Right renal pelvis (tissue), 4 donors: Measurements from ENCODE around the gene DNM1. TPM values are rescaled to one million over a fixed set of nuclear protein-coding genes. Genes with fewer than 3 reads are reported as not detected.
"Not testable (repeated sequence)": the region's sequence is repeated elsewhere in the genome, so short reads cannot be mapped to it uniquely, and the experiment has no call there.

ENCODE experiments used
- DNase-seq, 4 donors: peaks; one replicate each; pipeline ENCODE4 v3.0.0-alpha.2; 2013; ENCODE audit warnings: low read depth in 4 of 4, low spot score in 3 of 4, missing footprints in 1 of 4
- polyA plus RNA-seq, 4 donors: library from polyadenylated mRNA; unstranded; fragments of 120-200 nt; gene quantifications; one replicate each; pipeline ENCODE4 v1.2.1, GENCODE V29; 2013; ENCODE audit not compliant: insufficient read length in 4 of 4

Gene DNM1
- polyA plus RNA-seq, 4 donors: 79.9 to 107 (median 89.6) TPM

- no peak for DNase-seq
Observed at GRCh38 chr9:128175102-128175563, 28.0 kb upstream of the DNM1 start.

DNA sequence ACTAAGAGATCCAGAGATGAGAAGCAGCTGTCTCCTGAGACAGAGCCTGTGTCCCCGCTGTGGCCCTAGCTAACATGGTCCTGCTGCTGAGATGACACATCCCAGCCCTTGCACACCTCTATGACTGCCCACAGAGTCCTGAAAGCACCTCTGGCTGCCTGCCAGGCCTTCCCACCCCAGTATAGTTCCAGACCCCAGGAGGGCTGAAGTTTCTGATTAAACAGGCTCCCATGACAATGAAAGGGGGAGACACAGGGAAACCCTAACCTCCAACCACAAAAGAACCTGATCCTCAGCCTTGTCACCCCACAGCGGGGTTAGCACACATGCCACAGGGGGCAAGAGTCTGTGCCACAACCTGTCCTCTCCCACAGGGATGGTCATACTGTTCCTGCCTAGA lies 27.5 kb upstream of the DNM1 start:
- no peak for DNase-seq

DNA sequence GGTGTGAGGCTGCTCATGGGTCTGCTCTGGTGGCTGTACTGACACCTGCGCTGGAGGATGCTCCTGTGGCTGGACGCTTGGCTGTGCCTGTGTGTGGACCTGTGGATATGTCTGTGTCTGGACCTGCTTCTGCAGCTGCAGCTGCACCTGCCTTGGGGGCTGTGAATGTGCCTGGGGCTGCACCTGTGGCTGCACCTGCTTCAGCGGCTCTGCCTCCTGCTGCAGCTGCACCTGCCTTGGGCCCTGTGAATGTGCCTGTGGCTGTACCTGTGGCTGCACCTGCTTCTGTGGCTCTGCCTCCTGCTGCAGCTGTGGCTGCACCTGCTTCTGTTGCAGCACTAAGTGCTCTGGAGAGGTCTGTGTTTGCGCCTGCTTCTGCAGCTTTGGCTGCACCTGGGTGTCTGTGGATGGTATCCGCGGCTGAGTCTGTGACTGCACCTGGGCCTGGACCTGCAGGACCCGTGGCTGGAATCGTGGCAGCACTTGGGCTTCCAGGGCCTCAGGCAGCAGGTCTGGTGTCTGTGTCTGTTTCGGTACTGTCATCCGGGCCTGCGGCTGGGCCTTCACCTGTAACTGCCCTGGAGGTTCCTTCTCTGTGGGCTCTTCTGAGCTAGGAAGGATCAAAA lies 24.3 kb upstream of the DNM1 start:
- DNase-seq: no peak

DNA sequence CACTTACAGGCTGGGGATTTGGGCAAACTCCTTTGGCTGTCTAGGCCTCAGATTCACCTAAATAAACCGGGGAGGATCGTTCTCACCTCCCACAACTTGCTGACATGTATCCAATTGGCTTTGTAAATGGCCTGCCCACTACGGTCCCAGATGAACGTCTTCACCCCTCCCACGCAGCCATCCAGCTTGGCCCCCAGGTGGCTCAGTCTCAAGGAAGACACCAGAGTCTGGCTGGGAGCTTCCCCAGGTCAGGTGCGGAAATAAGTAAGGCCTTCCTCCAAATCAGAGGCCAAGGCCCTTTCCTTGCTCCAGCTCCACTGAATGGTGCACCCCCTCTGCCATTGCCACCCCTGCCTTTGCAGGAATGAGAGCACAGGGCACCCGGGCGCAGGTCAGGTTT lies 23.2 kb upstream of the DNM1 start:
- no peak for DNase-seq

DNA sequence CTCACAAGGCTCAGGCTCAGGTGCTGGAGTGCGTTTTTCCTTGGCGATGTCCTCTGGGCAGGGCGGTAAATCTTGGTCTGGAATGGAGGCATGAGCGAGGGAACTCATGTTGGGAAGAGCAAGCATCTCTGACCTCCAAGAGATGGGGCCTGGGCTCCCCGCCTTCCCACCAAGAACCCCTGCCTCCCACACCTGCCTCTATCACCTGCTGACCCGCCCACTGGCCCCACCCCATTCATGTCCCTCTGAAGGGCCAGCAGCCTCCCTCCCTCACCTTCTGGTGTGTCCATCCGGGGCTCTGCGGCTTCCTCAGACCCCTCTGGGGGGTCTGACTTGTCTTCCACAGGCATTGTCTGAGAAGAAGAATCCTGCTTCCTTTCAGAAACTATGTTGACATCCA lies 22.7 kb upstream of the DNM1 start:
- no peak for DNase-seq

- DNase-seq: not testable (repeated sequence)
Observed at GRCh38 chr9:128181480-128181879, 21.7 kb upstream of the DNM1 start.

GRCh38 chr9:128182893-128183588 lies 20.1 kb upstream of the DNM1 start:
- no peak for DNase-seq

DNA sequence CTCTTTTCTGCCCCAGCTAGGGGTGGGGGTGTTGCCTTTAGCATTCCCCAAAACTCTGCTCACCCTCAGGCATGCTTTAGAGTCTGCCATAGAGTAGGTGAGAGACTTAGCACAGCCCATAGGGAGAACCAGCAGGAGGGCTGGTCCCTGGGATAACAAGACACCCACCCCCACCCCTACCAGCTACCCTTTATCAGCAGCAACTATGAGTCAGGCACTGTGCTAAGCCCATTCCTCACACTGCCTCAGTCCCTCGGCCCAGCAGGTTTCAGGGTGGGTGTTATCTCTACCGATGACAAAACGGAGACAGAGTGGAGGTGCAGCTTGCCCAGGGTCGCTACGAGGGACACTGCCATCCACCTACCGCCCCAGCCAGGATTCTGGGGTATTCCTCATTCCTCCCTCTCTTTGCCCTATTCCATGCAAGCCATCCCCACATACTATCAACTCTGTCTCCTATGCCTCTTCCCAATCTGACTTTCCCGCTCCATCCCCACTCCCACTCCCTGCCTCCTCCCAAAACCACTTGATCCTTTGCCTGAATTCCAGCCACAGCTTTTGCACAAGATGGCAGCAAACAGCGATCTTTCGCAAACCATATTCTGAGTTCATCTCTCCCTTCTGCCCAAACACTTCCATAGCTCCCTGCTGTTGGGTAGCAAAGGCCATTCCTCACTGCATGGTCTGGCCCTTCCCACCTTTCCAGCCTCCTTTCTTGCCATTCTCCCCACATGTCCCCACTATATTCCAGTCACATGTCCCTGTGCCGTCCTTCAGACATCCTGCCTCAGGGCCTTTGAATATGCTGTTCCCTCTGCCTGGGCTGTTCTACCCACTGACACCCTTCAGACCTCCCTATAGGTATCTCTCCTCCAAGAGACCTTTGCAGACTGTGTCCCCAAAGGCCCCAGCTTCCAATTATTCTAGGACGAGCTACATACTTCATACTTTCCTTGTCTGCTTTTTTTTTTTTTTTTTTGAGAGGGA lies 16.9 kb upstream of the DNM1 start:
- no peak for DNase-seq

DNA sequence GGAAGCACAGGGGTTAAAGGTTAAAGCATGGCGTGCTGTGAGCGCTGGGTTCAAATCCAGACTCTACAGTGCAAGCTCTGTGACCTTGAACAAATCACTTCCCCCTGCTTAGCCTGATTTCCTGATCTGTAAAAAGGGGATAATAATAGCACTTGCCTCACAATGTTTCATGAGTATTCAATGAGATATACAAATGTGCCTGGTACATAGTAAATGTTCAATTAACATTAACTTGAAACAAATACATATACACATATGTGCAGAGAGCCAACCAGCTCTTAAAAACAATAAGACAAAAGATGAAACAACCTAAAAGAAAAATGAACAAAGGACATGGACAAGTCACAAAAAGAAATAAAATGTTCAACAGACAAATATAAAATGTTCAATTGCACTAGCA lies 15.8 kb upstream of the DNM1 start:
- DNase-seq: no peak

GRCh38 chr9:128188209-128188608 lies 15.0 kb upstream of the DNM1 start:
- no peak for DNase-seq

DNA sequence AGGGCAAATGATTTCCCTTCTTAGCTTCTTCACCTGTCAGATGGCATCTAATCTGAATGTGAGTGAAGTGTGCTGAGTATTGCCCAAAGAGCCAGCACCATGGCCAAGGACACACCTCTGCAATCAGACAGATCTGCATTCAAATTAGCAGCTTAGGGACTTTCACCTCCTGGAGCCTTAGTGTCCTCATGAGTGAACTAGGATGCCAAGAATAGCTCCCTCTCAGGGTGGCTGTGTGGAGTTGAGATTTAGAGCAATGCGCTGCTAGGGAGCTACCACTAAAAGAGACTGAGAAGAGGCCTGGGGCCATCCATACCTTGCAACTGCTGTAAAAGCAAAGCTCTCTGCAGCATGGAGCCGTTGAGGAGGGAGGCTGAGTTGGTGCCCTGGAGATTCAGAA lies 13.2 kb upstream of the DNM1 start:
- no peak for DNase-seq

DNA sequence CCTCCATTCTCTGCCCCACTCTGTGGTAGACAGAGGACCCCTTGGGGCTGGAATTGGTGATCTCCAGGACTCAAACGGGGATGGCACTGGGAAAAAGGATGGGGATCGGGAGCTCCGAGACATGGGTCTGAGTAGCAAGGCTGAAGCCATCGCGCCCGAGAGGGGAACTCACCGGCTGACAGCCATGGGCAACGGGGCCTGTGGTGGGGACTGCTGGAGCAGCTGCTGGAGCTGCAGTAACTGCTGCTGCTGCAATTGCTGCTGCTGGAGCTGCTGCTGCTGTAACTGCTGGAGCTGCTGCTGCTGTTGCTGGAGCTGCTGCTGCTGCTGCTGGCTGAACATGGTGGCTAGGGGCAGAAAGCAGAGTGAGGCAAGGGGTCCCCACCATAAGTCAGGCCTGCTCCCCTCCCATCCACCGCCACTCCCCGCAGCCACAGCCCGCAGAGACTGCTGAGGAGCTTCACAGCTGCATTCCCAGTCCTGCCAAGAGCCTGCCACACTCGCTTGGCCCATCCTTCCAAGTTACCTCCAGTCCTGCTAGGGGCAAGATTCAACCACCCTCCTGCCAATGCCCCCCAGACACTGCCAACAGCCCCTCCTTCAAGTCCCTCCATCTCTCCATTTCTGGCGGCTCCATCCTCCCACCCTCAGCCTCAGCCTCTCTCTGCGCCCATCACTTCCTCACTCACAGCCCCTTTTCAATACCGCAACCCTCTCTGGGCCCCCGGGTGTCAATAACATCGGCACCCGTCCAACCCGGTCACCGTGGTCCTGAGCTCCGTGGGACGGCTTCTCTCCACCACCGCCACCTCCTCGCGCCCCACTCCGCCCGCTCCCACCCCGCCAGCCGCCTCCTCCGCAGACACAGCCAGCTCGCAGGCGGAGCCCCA lies 12.4 kb upstream of the DNM1 start:
- no peak for DNase-seq

- DNase-seq: peak in 3 of 4 donors; percentile 54 to 68 (median 61)
Observed at GRCh38 chr9:128191406-128192046, 11.7 kb upstream of the DNM1 start, which contains the start of gene CIZ1. Gene CIZ1, minus strand, starts transcription at chr9:128191572. Its CDS starts 715 bp downstream, at chr9:128190857.

DNA sequence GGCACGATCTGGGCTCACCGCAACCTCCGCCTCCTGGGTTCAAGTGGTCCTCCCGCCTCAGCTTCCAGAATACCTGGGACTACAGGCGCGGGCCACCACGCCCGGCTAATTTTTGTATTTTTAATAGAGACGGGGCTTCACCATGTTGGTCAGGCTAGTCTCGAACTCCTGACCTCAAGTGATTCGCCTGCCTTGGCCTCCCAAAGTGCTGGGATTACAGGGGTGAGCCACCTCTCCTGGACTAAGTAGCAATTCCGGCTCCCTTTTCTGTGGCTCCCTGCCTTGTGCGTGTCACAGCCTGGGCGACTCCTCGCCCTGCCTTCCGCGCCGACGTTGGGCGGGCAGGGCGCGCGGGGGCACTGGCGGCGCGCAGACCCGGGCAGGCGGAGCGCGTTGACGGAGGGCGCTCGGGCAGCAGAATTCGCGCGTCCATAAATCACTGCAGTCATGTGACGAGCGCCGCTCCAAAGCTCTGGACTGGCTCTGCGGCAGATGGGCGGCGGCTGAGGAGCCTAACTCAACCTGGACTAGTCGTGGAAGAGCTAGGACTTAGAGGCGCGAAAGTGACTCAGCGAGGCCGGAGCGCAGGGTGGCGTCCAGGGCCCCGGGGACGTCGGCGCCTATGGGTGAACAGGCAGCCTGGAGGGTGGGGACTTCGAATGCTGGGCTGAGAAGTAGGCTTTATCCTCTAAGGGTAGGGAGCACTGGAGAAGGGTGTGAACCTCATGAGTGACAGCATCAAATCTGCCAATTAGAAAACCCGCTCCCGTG lies 10.4 kb upstream of the DNM1 start:
- peak in 3 of 4 donors; percentile 66 to 76 (median 67) for DNase-seq

DNA sequence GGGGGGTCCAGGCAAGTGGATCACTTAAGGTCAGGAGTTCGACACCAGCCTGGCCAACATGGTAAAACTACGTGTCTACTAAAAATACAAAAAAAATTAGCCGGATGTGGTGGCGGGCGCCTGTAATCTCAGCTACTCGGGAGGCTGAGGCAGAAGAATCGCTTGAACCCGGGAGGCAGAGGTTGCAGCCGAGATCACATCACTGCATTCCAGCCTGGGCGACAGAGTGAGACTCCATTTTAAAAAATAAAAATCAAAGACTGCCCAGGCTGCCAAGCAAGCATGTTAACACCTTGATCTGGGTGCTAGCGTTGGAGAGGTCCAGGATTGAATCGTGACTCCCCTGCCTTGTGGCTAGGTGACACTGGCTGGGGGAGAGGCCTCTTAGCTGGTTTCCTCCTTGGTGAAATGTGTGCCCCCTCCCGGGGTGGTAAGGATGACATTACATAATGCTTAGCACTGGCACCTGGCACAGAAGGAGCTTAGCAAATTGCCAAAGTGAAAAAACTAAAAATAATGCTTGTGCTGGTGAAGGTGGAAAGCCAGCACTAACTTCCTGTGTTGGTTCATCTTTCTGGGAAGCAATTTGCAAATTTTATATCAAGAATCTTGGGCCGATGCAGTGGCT lies 9.6 kb upstream of the DNM1 start:
- no peak for DNase-seq

DNA sequence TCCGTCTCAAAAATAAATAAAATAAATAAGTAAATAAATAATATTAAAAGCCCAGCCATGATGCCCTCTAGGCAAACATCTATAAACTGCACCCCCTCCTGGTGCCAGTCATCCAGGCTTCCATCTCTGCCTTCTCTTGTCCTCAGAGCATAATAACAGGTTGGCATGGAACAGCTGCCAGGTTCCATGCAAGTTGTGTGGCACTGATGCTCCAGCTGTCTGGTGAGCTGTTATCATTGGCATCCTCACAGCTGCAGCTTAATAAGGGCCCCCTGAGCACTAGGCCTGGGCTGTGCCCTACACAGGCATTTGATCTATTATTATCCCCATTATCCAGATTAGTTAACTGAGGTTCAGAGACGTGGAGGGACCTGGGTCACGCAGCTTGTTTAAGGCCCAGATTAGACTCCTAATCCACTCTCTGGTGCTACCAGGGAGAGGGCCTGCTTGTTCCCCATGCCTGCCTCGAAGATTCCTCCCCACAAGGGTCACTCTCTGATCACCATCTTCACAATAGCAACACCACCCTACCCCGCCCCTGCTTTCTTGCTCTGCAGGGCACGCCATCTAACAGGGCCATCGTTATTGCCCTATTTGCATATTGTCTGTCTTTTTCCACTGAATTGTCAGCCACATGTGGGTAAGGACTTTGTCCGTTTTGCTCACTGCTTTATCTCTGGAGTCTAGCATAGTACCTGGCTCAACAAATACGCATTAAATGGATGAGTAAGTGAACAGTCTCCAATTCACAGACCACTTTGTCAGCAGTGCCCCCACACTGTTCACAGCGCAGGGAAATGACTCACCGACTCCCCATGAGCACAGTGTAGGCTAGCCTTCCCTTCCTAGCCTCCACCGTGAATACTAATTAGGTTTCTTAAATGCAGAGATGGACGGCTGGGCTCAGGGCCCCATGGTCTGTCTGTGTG lies 1.5 kb upstream of the DNM1 start:
- no peak for DNase-seq

GRCh38 chr9:128202648-128203023 lies 543 bp upstream of the DNM1 start:
- DNase-seq: no peak
